Neutrophil (primary cell): Measurements from ENCODE around the gene NR6A1.
A peak's percentile ranks its signal among the peaks of the same experiment; 100 is the strongest.
"Not testable (repeated sequence)": the region's sequence is repeated elsewhere in the genome, so short reads cannot be mapped to it uniquely, and the experiment has no call there.

Experiments used
- H3K27ac ChIP-seq: fragments of 200-600 bp; sonication (generic); 2 replicates; pipeline ENCODE4 v1.5.1; 2016; ENCODE audit warnings: mild to moderate bottlenecking, moderate library complexity
- H3K27me3 ChIP-seq: fragments of 200-600 bp; sonication (generic); 2 replicates; pipeline ENCODE4 v1.6.0; 2016; ENCODE audit warnings: mild to moderate bottlenecking
- H3K36me3 ChIP-seq: fragments of 200-600 bp; sonication (generic); 2 replicates; pipeline ENCODE4 v1.5.1; 2017
- H3K4me1 ChIP-seq, 2 experiments: fragments of 200-600 bp in 1 of 2; sonication (generic) in 1 of 2; 1 replicate in 1 of 2; 2 replicates in 1 of 2; pipeline versions ENCODE4 v1.5.1 to v1.6.1; 2013 to 2016; ENCODE audit warnings: low read depth in 1 of 2, low read length in 1 of 2, mild to moderate bottlenecking in 1 of 2, moderate library complexity in 1 of 2; ENCODE audit not compliant: control insufficient read depth in 1 of 2, insufficient read depth in 1 of 2
- H3K4me3 ChIP-seq, 2 experiments: fragments of 200-600 bp in 1 of 2; sonication (generic) in 1 of 2; 1 replicate in 1 of 2; 2 replicates in 1 of 2; pipeline ENCODE4 v1.5.1; 2013 to 2016; ENCODE audit warnings: low read depth in 1 of 2, low read length in 1 of 2, mild to moderate bottlenecking in 1 of 2, moderate library complexity in 1 of 2
- H3K9me3 ChIP-seq: fragments of 200-600 bp; sonication (generic); 2 replicates; pipeline ENCODE4 v1.5.1; 2016
- CTCF ChIP-seq: fragments of 200-600 bp; sonication (generic); IDR thresholded peaks from 2 replicates; pipeline ENCODE4 v1.5.1; 2016; ENCODE audit warnings: antibody characterized with exemption

Gene NR6A1

DNA sequence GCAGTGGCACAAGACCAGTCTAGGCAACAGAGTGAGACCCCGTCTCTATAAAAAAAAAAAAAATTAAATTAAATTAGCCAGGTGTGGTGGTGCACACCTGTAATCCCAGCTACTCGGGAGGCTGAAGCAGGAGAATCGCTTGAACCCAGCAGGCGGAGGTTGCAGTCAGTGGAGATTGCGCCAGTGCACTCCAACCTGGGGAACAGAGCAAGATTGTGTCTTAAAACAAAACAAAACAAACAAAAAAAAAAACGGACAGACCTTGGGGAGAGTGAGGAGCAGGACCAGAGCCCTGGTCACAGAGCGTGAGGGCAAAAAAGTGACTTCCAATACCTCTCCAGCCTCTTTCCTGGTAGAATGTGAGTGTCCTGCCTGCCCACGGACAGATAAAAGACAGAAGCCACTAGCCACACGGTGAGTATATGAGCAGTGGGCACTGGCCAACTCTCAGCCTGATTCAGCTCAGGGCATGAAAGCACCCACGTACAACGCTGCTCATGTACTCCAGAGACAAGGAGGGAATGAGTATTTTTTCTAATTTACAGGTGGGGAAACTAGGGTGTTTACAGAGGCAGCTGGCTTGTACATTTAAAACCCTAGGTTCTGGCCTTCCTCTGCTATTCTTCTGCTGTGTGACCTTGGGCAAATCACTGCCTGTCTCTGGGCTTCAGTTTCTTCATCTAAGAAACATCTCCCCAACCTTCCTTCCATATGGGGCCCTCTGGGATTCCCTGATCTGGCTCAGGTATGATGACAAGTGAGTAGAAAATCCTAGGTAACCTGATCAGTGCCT lies 7.7 kb upstream of the NR6A1 start:
- H3K4me1 ChIP-seq: peaks cover 34 to 35% of the 10 kb centered on the region in 2 experiments
- no peak for TF ChIP-seq CTCF
- no peak overlapping the region for H3K4me3 ChIP-seq
- H3K27me3 ChIP-seq: peaks cover 50% of the 10 kb centered on the region
- no peaks in the 10 kb centered on the region for H3K9me3 ChIP-seq
- no peak overlapping the region for H3K27ac ChIP-seq
- no peaks in the 10 kb centered on the region for H3K36me3 ChIP-seq

- H3K4me3 ChIP-seq: peak within 1 kb of the TSS; percentile 38 to 44
- TF ChIP-seq CTCF: no peak
- H3K4me1 ChIP-seq: peaks cover 38 to 40% of the 10 kb centered on the region in 2 experiments
- no peaks in the 10 kb centered on the region for H3K9me3 ChIP-seq
- H3K27ac ChIP-seq: no peak within 1 kb of the TSS
- H3K27me3 ChIP-seq: peaks cover 50% of the 10 kb centered on the region
- H3K36me3 ChIP-seq: no peaks in the 10 kb centered on the region
These were observed 6.0 kb upstream of the NR6A1 start, which contains the start of gene OLFML2A for GRCh38 chr9:124776954-124777648. Gene OLFML2A (plus strand): TSS chr9:124777133. CDS start chr9:124777271, 138 bp downstream.

DNA sequence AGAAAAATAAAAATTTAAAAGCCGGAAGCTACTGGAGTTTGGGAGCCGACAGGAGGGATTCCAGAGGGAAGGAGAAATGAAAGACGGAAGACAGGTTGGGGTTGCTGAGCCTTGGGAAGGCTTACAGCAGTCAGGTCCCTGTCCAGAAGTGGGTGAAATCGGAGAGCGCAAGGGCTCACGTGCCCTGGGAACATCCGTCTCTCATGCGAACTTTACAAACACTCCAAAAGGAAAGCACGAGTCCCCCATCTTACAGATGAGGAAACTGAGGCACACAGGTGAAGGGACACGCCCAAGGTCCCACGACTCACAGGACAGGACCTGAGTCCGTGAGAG lies 5.5 kb upstream of the NR6A1 start:
- H3K4me3 ChIP-seq: peak overlapping the region; percentile 38 to 44
- H3K27ac ChIP-seq: no peak overlapping the region

DNA sequence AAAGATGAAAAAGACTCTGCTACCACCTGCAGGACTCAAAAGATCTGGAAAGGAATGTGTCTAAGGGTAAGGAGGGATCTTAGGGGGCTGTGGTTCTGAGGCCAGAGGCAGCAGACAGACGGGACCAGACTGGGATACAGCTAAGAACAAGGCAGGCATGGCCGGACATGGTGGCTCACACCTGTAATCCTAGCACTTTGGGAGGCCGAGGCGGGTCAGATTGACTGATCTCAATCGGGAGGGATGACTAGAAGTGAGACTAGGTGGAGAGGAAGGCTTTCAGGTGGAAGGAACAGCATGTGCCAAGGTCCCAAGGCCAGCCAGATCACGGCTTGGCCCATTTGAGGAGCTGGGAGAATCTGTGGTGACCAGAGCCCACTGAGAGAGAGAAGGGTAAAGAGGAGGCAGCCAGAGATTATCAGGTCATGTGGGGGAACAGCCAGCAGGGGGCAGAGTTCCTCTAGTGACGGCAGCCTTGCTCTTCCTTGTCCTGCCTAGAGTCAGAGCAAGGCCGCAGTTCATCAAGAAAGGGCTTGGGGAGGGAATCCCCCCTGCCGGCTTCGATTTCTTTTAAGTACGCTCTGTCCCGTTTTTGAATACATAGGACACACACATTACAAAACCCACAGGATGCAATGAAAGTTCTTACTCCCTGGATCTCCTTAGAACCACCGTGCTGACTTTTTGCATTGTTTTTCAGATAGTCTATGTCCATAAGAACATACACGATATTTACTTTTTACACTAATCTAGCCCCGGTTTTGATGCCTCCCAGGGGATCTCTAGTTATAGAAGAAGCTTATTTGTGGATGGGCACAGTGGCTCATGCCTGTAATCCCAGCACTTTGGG lies 3.2 kb upstream of the NR6A1 start:
- no peaks in the 10 kb centered on the region for H3K9me3 ChIP-seq
- no peak overlapping the region for H3K27ac ChIP-seq
- H3K4me3 ChIP-seq: peak overlapping the region in 1 of 2 experiments; percentile 8
- H3K27me3 ChIP-seq: peaks cover 39% of the 10 kb centered on the region
- TF ChIP-seq CTCF: peak; percentile 82
- H3K36me3 ChIP-seq: no peaks in the 10 kb centered on the region
- peaks cover 49 to 51% of the 10 kb centered on the region in 2 experiments for H3K4me1 ChIP-seq

More for the DNA sequence above, 5.5 kb upstream of the NR6A1 start:
- Histone ChIP-seq H3K36me3 (no peaks in the 10 kb centered on the region), H3K4me1 (peaks cover 43 to 45% of the 10 kb centered on the region in 2 experiments), H3K27me3 (peaks cover 50% of the 10 kb centered on the region), H3K9me3 (no peaks in the 10 kb centered on the region)
- TF ChIP-seq CTCF: no peak

DNA sequence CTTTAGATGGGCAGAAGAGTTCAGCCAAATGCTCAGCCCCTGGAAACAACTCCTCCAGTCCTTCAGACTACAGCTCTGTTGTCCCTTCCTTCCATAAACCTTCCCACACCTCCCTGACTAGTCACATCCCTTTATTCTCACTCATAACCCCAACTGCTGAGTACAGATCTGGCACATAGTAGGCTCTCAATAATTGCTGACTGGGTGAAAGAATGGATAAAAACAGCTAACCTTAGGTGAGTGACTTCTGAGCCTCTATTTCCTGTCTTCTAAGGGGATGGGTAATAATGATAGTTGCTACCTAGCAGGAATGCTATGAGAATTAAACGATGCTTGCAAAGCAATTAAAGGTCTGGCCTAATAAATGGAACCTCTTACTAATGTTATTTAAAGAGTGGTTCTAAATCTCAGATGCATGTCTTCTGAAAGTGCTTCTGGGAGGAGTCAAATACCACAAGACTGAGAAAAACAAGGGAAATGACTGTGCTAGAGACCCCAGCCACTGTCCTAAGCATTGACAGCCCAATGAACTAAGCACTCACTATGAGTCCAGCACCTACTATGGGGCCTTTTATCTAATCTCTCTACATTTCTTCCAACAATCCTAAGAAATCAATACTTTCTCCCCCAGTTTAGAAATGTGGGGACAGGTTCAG lies 2.5 kb upstream of the NR6A1 start:
- Histone ChIP-seq H3K27me3 (peaks cover 31% of the 10 kb centered on the region), H3K36me3 (no peaks in the 10 kb centered on the region), H3K4me1 (peaks cover 56 to 58% of the 10 kb centered on the region in 2 experiments), H3K27ac (no peak overlapping the region), H3K4me3 (no peak overlapping the region), H3K9me3 (no peaks in the 10 kb centered on the region)
- TF ChIP-seq CTCF: no peak

DNA sequence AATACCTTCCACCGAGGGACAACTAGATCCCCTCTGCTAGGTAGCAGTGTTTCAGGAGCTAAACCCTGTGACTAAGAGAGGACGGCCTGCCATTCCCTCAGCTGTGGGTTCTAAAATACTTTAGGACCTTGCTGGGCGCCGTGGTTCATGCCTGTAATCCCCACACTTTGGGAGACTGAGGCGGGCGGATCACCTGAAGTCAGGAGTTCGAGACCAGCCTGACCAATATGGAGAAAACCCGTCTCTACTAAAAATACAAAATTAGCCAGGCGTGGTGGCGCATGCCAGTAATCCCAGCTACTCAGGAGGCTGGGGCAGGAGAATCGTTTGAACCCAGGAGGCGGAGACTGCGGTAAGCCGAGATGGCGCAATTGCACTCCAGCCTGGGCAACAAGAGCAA lies 1.8 kb upstream of the NR6A1 start:
- not testable (repeated sequence) for H3K27ac ChIP-seq, H3K4me3 ChIP-seq, H3K36me3 ChIP-seq, H3K9me3 ChIP-seq
- Histone ChIP-seq H3K4me1 (peaks cover 64 to 66% of the 10 kb centered on the region in 2 experiments), H3K27me3 (peaks cover 24% of the 10 kb centered on the region)
